Ascending aorta (tissue), 2 donors: ENCODE measurements around the gene MGAT5B. TPM values are rescaled to one million over a fixed set of nuclear protein-coding genes. Genes with fewer than 3 reads are reported as not detected.

ENCODE experiments used
- DNase-seq, 2 donors: peaks; one replicate each; pipeline ENCODE4 v3.0.0-alpha.2; 2019; ENCODE audit warnings: low spot score in 2 of 2
- H3K27ac ChIP-seq, 2 donors: fragments of 200-600 bp; sonication (generic); one replicate each; pipeline ENCODE4 v1.5.1; 2016 to 2017; ENCODE audit warnings: mild to moderate bottlenecking in 1 of 2
- H3K27me3 ChIP-seq: fragments of 200-600 bp; sonication (generic); one replicate; pipeline ENCODE4 v1.5.1; 2017
- H3K36me3 ChIP-seq, 2 donors: fragments of 200-600 bp; sonication (generic); one replicate each; pipeline ENCODE4 v1.5.1; 2016
- H3K4me1 ChIP-seq, 2 donors: fragments of 200-600 bp; sonication (generic); one replicate each; pipeline ENCODE4 v1.5.1; 2016 to 2017; ENCODE audit warnings: mild to moderate bottlenecking in 1 of 2
- H3K4me3 ChIP-seq, 2 donors: fragments of 200-600 bp; sonication (generic); one replicate each; pipeline ENCODE4 v1.5.1; 2016 to 2017; ENCODE audit warnings: mild to moderate bottlenecking in 1 of 2
- H3K9me3 ChIP-seq, 2 donors: fragments of 200-600 bp; sonication (generic); one replicate each; pipeline ENCODE4 v1.5.1; 2016
- CTCF ChIP-seq, 3 experiments: fragments of 200-600 bp in 2 of 3; fragments of 450-650 bp in 1 of 3; sonication (generic) in 2 of 3; IDR thresholded peaks; one replicate each; pipeline ENCODE4 v1.5.1; 2016 to 2019; ENCODE audit warnings: antibody characterized with exemption in 3 of 3, mild to moderate bottlenecking in 1 of 3, moderate library complexity in 1 of 3
- intact Hi-C: fragments of 100-400 bp; cut with DNase I; formaldehyde crosslinking; loops from one replicate; pipeline ENCODE4 v1.15.1; 2023
- total RNA-seq: library from RNA; depleted of rRNA; stranded (reverse); fragments of >200 nt; gene quantifications from one replicate; pipeline ENCODE4 v1.1.0, GENCODE V29; 2016

The MGAT5B gene
- total RNA-seq, 1 donor from 2014 or later, result not detected

DNA sequence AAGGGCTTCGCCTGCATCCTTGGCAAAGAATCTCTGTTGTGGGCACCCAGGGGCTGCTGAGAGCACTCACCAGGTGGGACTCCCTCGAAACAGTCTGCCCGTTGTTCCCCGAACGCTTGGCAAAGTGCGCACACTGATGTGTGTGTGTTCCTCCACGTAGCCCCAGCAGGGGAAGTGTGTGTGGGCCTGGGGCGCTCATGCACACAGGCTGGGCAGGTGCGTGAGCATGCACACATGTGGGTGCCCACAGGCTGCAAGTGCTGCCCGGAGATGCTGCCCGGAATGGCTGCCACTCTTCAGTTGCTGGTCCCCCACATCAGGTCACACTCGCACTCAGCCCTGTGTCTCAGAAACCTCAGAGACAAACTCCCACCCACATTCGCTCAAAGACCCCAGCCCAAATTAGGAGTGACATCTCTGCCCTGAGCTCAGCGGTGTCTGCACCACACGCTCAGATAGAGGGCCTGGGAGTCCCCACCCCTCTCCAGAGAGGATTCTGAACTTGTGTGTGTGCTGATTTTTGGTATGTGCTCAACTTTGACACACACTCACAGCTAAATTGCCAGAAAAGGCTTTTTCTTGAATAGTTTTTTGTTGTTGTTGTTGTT lies 119.4 kb downstream of the MGAT5B start:
- Histone ChIP-seq H3K27ac (no peak overlapping the region), H3K27me3 (no peaks in the 10 kb centered on the region), H3K36me3 (no peaks in the 10 kb centered on the region), H3K9me3 (no peaks in the 10 kb centered on the region), H3K4me3 (no peak overlapping the region), H3K4me1 (no peaks in the 10 kb centered on the region)
- no peak for TF ChIP-seq CTCF (IDR thresholded peaks at IDR 0.05)
- intact Hi-C loops, result no loop called here
- DNase-seq, result no peak

DNA sequence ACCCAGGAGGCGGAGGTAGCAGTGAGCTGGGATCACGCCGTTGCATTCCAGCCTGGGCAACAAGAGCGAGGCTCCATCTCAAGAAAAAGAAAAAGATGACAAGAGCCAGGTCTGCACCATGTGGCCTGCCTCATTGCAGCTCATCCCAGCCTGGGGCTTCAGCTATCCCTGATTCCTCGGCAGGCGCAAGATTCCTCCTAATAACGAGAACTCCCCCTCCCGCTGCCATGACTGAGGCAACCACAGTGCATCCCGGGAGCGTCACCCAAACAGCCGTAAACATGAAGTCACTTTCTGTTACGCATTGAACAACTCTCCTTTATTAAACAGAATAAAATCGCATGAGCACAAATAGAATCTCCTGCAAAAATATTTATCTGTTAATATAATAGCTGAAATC lies 120.6 kb downstream of the MGAT5B start:
- no peaks in the 10 kb centered on the region for H3K9me3 ChIP-seq
- no peak for TF ChIP-seq CTCF (IDR thresholded peaks at IDR 0.05)
- H3K27ac ChIP-seq, result no peak overlapping the region
- H3K4me3 ChIP-seq, result no peak overlapping the region
- no peaks in the 10 kb centered on the region for H3K36me3 ChIP-seq
- intact Hi-C loops, result no loop called here
- no peaks in the 10 kb centered on the region for H3K4me1 ChIP-seq
- no peaks in the 10 kb centered on the region for H3K27me3 ChIP-seq
- DNase-seq, result no peak

GRCh38 chr17:76989519-76989918 lies 121.3 kb downstream of the MGAT5B start:
- Histone ChIP-seq H3K36me3 (no peaks in the 10 kb centered on the region), H3K4me3 (no peak overlapping the region), H3K4me1 (no peaks in the 10 kb centered on the region), H3K9me3 (no peaks in the 10 kb centered on the region), H3K27me3 (no peaks in the 10 kb centered on the region), H3K27ac (no peak overlapping the region)
- intact Hi-C loops, result no loop called here
- DNase-seq, result no peak
- TF ChIP-seq CTCF (IDR thresholded peaks at IDR 0.05), result no peak

DNA sequence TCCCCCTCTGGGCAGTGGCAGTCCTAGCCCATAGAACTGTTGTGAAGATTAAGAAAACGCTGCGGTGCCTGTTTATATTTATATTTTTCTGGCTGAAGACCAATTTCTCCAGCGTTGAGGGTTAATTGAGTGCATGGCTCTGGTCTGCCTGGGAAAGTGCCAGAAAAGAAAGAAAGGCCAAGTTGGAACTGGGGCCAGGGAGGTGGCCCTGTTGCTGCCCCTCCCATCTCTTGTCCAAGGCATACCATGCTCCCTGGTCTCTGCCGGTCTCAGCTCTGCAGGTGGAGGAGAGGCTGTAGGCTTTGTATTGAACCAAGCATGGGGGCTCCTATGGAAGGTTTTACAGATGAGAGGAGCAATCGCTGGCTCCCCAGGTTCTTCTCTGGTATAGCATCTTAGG lies 124.7 kb downstream of the MGAT5B start:
- TF ChIP-seq CTCF (IDR thresholded peaks at IDR 0.05), result no peak
- intact Hi-C loops, result no loop called here

GRCh38 chr17:76993651-76994050 lies 125.4 kb downstream of the MGAT5B start:
- no peak overlapping the region for H3K4me3 ChIP-seq
- no peaks in the 10 kb centered on the region for H3K27me3 ChIP-seq
- TF ChIP-seq CTCF (IDR thresholded peaks at IDR 0.05), result no peak
- no peak for DNase-seq
- intact Hi-C loops, result no loop called here
- no peaks in the 10 kb centered on the region for H3K9me3 ChIP-seq
- no peak overlapping the region for H3K27ac ChIP-seq
- no peaks in the 10 kb centered on the region for H3K36me3 ChIP-seq
- H3K4me1 ChIP-seq, result no peaks in the 10 kb centered on the region

More for the DNA sequence above, 124.7 kb downstream of the MGAT5B start:
- no peaks in the 10 kb centered on the region for H3K27me3 ChIP-seq
- no peaks in the 10 kb centered on the region for H3K4me1 ChIP-seq
- no peak overlapping the region for H3K4me3 ChIP-seq
- H3K9me3 ChIP-seq, result no peaks in the 10 kb centered on the region
- H3K36me3 ChIP-seq, result no peaks in the 10 kb centered on the region
- no peak for DNase-seq
- H3K27ac ChIP-seq, result no peak overlapping the region

DNA sequence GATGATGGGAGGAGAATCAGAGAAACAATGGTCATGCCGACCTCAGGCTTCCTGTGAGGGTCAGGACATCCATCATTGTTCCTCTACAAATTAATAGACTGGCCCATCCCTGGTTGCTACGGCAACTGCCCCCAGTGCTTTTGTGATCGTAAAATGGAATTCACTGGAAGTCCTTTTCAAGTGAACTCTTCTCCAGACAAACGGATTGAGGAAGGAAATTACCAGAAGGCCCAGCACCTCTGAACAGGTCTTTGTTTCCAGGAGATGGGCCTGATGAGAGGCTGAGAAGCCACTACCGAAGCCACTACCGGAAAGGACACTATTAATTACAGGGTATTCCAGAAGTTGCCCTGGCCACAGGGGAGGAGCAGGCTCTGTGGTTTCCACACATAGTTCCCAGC lies 126.0 kb downstream of the MGAT5B start:
- no peak for TF ChIP-seq CTCF (IDR thresholded peaks at IDR 0.05)
- intact Hi-C loops, result no loop called here
- H3K4me1 ChIP-seq, result no peaks in the 10 kb centered on the region

More for the DNA sequence above, 126.0 kb downstream of the MGAT5B start:
- Histone ChIP-seq H3K4me3 (no peak overlapping the region), H3K27me3 (no peaks in the 10 kb centered on the region), H3K9me3 (no peaks in the 10 kb centered on the region), H3K27ac (no peak overlapping the region), H3K36me3 (no peaks in the 10 kb centered on the region)
- DNase-seq, result no peak
